Eye (tissue), 1 donor: ENCODE results near the gene MYBPC3.

ENCODE experiments used
- DNase-seq: peaks from one replicate; pipeline ENCODE4 v3.0.0-alpha.2; 2015

The MYBPC3 gene

DNA sequence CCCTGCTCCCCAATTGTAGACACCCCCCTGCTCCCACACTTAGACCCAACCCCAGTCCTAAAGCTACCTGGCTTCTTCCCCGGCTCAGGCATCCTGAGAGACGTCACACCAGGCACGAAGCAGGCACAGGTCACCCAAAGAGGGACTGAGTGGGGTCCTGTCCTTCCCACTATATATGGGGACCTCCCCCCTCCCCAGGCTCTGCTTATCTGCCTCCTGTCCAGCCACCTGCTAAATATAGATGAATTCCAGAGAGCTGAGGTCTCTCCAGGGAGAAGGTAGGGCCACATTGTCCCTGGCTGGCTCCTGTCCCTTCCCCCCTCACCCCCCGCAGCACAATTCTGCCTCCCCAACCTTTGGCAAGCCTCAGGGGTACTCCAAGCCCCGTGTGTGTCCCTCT, at the start of gene MYBPC3:
TSS of gene MYBPC3 (minus strand) at position 147 of the 400 bp plus-strand sequence. CDS start at position 92, 55 bp downstream.
- no peak for DNase-seq

DNA sequence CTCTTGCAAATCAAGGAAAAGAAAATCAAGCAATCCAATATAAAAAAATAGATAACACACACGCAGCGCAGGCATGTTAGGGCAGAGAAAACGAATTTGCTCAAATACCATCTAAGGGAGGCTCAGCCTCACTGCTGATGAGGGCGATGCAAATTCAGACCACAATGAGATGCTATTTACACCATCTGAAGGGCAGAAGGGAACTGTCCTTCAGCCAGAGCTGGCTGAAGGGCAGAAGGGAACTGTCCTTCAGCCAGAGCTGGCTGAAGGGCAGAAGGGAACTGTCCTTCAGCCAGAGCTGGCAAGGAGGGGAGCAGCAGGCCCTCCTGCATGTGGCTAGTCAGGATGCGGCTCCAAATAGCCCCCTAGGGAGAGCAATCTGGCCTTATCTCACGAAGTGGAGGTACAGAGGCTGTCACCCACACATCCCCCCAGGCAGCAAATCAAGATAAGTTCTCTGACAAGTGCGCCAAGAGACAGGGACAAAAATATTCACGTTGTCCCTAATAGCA, 48.3 kb upstream of the MYBPC3 start:
- no peak for DNase-seq

DNA sequence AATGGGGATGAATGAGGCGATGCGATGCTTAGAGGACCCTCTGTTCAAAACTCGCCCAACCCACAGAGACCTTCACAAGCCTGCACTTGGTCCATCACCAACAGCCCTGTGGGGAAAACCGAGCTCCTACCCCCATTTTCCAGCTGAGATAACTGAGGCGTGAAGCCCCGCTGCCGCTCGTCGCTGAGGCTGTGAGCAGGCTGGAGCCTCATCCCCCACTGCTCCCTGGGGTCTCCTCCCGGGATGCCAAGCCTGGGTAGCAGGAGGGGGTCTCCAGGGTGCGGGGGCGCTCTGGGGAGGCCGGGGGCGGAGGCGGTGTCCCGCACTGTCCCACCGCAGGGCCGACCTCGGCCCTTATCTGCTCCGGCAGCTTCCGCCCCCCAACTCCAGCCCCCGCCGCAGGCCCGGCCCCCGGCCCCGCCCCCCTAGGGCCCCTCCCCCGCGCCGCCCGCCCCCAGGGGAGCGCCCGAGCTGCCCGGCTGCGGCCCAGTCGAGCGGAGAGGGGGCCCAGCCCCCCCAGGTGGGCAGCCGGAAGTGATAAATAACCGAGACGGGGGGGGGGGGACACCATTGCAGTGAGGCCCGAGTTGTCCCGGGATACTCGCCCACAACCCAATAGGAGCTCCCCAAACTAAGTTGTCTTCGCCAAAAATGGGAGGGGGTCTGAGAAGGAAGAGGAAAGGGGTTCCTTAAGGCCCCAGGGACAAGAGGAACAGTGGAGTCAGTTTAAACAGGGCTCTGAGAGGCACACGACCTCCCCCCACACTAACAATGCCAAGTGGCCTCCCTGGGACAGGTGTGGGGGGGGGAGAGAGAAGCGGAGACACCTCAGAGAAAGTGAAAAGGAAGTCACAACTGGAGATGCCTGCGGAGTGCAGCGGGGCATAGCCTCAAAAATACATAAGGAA, 47.6 kb upstream of the MYBPC3 start:
- peak; percentile 66 for DNase-seq

DNA sequence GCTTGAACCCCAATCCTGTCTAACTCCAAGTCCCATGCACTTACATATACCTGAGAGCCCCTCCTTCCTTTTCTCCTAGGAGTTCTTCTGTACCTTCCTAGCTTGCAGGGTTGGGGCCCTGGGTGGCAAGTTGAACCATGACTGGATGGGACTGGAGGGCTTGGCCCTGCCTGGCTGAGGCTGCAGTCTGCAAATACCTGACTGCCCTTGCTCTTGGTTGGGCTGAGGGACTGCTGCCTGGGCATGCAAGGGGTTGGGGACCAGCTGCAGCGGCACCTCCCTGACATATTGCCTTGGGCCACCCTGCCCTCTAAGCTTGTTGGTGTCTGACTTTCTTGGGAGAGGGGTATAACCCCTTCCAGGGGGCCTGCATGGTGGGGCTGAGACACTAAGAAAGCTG, 46.0 kb upstream of the MYBPC3 start:
- no peak for DNase-seq

DNA sequence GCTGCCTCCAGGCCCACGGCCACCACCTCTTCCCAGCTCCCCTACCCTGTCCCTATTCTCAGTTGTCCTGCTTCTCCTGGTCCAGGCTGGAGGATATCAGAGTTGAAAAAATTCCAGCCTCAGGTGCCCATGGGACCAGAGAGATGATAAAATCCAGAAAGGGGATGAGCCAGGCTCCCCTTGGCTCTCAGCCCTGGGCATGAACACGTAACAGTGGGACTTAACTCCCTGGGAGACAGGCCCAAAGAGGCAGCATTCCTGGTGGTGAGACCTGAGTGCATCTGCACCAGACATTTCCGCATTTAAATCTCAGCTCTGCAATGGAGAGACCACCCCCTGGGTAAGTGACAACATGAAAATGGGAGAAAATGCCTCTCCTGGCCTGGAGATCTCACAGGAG, 45.5 kb upstream of the MYBPC3 start:
- DNase-seq: no peak

DNA sequence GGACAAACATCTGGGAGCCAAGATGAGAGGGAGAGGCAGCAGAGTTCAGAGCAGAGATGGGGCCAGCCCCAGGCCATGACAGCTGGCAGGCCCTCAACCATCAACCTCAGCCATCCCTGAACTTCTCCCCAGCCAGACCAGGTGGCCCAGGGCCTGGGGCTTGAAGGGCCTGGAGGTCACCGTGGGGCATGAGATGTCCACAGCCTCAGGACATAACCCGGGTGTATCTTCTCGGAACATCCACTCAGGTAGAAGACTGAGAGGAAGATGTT, 43.5 kb upstream of the MYBPC3 start:
- no peak for DNase-seq

DNA sequence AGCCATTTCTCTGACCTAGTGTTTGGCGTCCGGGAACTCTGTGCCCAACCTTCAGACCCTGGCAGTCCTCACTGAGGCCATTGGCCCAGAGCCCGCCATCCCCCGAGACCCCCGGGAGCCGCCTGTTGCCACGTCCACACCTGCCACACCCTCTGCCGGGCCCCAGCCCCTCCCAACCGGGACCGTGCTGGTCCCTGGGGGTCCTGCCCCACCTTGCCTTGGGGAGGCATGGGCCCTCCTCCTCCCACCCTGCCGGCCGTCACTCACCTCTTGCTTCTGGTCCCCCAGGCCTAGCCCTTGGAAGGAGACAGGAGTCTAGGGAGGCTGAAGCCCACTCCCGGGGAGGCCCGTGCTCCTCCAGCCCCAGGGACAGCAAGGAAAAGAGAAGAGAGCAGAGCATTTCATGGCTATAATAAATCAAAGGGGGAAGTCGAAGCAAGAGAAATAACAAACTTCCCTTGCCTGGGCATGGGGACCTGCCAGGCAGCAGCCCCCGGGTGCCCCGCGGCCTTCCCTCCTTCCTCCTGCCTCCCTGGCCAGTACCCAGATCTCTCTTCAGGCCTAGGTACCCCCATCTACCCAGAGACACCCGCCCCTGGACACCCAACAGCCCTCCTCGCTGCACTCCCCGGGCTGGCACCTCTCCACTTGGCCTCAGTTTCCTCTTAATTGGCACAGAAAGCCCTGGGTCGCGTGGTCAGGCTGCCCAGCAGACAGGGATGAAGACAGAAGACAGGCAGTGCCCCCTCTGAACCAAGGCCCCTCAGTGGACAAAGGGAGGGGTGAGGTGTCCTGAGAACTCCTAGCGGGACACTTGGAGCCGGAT, 42.9 kb upstream of the MYBPC3 start:
- no peak for DNase-seq

DNA sequence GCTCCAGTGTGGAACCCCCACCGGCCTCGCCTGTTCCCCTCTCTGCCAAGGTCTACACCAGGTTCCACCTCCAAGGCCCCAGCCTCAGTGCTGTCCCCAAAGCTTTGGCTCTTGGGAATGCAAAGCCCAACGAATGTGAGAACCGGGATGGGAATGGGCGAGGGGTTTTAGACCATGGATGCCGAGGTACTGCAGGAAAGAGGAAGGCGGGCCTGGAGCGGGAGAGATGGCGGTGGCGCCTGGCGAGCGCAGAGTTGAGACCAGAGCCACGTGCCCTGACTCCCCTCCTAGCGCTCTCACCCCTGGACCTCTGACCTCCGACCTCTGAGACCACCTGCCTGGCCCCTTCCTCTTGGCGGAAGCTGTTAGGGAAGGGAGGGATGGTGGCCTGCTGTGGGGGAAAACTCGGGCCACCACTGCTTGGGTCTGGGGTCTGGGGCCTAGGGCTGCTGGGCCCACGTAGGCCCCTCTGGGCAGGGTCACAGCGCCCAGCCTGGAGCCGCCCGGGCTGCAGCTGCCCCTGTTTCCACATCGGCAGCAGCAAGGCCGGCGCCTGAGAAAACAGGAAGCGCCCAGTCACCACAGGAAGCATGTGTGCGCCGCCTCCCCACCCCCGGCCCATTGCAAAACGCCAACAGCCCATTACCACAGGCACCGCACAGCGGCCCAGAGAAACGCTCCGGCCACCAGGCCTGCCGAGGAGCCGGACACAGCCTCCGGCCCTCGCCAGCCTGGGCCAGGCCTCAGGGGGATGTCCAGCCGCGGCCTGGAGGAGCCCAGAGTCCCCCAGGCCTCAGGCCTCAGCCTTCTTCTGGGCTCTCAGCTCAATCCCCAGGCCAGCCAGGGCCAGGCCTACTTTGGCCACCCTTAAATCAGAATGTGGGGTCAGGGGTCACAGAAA, 42.1 kb upstream of the MYBPC3 start:
- no peak for DNase-seq

DNA sequence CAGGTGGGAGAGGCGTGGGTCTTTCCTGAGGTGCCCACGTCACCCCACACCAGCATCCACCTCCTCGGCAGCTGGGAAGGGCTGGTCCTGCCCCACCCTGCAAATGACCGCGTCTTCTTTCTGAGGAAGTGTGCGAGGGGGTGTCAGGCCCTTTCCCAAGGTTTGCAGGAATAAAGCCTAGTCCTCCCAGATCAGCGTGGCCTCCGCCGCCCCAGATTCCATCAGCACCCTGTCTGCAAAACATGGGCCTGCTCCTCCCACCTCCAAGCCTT, 41.5 kb upstream of the MYBPC3 start:
- DNase-seq: no peak

DNA sequence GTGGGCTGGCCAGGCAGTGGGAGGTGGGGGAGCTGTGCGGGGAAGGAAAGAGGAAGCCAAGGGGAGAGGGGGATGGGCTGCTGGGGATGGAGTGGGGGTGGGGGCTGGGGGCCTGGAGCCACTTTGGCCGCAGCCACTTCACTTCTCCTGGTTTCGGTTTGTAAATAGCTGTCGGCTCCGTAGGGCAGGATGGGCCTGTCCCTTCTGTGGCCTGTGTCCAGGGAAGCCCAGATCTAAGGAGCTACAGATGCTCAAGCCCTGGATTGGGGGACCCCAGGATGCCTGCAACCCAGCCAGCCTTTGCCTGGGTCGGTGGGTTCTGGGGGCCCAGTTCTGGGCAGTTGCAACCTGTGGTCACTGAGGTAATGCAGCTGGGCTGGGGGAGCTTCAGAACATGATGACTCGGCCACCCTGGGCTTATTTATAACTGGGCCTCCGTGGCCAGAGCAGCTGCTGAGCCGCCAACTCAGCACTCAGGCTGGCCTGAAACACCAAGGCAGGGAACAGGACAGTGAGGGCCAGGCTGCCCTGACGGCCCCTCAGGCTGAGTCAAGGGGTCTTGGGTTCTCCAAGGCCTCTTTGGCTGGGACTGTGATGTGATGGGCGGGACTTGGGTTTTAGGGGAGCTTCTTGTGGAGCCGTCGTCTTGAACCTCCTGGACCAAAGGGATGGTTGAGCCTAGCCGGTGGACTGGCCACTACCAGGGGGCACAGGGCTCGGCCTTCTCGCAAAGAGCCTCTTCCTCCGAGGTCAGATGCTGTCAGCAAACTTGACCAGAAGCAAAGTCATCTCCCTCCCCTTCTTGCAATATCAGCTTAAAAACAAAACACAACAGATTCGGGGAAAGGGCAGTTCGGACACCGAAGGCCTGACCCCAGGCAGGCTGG, 40.9 kb upstream of the MYBPC3 start:
- DNase-seq: no peak

DNA sequence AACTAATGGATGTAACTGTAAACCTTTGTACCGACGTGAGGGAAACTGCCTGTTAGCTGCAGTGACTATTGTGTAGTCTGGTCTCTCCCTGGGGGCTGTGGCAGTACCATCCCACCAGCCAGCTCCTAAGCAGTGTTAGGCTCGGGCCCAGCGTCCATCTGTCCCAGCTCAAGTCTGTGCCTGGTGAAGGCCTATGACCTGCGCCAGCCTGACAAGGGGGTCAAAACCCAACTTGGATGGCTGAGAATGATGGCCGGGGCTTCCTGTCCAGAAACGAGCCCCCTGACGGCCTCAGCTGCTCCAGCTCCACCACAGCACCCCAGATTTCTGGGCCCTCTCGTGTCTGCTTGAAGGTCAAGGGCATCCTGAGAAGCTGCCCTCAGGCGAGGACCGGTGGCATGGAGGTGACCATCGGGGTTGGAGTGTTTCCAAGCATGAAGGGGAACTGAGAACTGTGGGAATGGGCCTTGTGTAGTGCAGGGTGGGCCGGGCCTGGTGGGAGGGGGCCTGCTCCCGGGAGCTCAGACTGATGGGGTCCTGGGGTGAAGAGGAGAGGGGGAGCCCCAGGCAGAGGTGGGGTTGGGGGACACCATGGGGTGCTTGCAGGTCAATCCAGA, 40.2 kb upstream of the MYBPC3 start:
- DNase-seq: no peak

DNA sequence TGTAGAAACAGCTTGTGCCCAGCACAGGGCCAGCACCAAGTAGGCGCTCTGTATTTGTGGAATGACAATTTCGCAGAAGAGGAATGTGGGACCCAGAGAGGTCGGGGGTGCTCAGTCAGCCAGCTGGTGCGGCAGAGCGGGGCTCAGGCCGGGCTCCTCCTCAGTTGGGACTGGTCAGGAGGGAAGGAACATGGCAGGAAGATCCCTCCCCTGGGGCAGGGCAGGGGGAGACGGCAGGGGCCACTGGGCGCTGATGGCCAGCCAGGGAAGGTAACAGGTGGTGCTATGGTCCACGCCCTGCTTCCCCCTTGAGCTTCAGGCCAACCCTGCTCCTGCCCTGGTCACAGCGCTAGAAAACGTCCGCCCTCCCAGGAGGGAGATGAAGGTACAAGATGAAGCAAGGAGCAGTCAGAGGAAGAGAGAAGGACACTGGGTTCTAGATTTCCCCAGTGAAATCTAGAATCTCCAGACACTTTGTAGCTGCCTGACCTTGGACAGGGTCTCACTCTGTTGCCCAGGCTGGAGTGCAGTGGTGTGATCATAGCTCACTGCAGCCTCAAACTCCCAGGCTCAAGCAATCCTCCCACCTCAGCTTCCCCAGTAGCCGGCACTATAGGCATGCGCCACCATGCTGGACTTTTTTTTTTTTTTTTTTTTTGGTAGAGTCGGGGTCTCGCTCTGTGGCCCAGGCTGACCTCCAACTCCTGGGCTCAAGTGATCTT, 39.4 kb upstream of the MYBPC3 start:
- DNase-seq: no peak

DNA sequence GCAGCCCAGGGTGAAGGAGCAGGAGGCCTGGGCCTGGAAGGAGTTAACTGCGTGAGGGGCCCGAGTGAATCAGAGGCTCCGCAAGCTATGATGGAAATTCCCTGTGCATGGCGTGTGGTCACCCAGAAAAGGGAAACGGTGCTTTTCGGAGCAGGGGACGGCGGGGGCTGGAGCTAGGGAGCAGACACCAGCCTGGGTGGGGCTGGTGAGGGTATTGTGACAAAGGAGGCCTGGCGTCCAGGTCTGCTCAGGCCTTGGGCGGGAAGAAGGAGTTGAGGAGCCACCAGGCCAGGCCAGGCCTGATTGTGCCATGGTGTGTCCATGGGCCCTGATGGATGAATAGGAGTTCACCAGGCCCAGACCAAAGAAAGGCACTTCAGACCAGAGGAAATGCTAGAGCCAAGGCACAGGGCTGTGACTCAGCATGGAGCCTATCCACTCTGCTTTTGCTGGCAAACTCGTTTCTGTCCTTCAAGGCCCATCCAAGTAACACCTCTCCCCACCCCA, 38.6 kb upstream of the MYBPC3 start:
- DNase-seq: no peak

DNA sequence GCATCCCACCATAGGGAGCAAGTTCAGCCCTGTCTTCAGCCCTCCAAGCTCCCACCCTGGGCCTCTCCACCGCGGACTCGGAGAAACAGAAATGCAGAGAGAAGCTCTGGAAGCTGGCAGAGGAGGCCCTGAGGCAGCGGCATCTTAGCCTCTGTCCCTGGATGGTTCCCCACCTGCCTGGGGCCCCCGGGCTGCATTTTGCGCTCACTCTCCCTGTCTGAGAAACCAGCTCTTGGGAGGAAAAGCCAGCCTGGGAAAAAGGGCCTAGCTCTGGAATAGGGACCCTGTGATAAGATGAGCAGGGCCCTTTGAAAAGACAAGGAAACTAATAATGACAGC, 37.9 kb upstream of the MYBPC3 start:
- DNase-seq: no peak

DNA sequence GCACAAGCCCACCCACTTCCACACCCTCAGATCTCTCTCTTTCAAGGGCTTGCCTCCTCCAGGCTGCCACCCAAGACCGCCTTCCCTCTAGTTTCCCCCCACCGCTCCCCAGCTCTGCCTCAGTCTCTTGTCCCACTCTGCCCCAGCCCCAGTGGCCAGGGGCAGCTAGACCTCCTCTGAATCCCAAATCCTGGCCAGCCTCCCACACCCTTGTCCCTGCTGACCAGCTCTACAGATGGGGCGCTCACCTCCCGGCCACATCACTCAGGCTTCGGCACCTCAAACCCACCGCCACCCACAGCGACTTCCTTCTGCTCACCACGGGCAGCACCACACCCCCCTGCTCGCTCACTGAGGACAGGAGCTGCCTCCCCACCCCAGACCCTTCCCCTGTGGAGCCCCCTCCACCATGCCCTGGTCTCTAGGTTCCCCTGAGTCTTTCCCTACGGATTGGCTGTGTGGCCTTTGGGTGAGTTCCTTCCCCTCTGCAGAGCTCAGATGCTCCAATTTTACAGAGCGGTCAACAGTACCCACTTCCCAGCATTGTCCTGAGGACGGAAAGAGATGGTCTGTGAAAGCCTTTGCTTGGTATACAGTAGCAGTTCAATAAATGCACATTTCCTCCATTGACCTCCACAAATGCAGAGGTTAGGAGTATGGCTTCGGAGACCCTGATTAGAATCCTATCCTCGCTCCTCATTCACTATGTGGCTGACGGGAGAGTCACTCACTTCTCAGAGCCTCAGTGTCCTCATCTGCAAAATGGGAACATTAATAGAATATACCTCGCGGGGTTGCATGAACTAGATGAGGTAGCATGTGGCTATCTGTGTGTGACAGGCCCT, 37.3 kb upstream of the MYBPC3 start:
- no peak for DNase-seq

DNA sequence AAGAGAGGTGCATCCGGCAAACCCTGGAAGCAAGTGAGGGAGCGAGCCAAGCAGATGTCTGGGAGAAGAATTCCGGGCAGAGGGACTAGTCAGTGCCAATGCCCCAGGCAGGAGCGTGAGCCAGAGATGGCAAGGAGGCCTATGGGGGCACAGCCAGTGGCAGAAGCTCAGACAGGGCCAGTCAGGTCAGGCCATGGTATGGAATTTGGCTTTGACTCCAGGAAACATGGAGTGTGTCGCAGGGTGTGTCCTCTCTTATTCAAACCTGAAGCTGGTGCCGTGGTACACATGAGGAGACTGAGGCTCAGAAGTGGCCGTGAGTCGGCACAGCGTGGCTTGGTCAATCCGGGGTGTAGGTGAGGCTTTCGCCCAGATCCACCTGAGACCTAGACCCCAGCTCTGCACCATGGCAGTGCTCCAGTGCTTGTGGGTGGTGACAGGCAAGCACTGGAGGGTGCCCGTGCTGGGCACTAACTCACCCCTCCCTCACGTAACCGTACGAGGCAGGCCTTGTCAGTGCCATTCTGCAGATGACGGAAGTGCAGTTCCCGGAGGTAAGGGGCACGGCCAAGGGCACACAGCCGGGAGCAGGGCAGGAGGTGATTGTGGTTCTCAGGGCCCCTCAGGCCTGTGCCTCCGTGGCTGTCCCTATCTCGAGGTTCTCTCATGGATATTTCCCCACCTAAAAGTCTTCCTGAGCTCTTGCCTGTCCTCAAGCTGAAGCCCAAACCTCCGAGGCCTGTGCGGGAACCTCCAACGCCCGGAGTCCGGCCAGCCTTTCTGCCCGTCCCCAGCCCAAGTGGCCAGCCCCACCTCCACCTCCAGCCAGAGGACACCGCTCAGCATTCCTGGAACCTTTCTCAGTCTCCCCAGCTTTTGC, 36.4 kb upstream of the MYBPC3 start:
- no peak for DNase-seq

DNA sequence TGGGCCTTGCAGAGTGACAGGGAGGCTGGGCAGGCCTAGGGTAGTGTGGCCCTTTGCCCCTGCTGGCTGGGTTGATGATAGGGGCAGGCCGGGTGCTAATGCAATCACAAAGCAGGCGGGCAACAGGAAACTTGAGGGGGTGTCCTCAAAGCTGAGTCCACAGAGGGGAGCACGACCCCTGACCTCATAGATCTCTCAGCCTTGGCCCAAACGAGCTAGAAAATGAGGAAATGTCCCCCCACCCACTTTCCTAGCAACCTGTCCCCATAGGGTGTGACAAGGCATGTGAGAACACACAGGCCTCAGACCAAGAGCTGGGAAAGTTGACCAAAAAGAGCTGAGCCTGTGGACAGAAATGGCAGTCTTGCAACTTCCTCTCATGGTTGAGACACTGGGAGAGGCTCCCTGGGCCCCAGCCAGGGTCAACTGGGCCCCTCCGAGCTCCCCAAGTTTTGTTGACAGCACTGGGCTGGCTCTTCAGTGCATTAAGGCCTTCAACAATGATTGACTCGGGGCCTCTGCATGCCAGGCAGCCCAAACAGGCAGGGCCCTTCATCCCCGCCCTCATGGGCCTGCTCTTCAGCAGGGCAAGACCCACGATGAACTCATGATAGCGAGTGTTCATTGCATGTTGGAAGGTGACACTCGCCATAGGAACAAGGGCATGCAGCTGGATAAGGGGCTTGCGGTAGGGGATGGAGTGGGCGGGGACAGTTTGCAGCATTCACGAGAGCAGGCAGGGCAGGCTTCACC, 35.6 kb upstream of the MYBPC3 start:
- no peak for DNase-seq

DNA sequence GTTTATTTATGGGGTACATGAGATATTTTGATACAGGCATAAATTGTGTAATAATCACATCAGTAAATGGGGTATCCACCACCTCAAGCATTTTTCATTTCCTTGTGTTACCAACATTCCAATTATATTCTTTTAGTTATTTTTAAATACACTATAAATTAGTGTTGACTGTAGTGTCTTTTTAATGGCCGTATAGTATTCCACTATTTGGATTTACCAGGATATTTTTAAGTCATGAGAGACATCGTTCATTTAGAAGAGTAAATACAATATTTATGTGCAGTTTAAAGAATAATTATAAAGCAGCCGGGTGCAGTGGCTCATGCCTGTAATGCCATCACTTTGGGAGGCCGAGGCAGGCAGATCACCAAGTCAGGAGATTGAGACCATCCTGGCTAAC, 32.0 kb upstream of the MYBPC3 start:
- no peak for DNase-seq
